NCI-H345 treated with DMSO at 0.1 percent for 48 hours (cell line): ENCODE results near the gene TARM1.
A peak's percentile ranks its signal among the peaks of the same experiment; 100 is the strongest.

Experiments
- DNase-seq: peaks from one replicate; lab custom pipeline; 2025; ENCODE audit not compliant: unreplicated experiment; lab: John Stamatoyannopoulos, UW

TARM1 gene

GRCh38 chr19:54081032-54081431 lies at the start of gene TARM1:
TSS of gene TARM1 (minus strand) at chr19:54081365. CDS start at chr19:54081340, 25 bp downstream.
- no peak for DNase-seq

GRCh38 chr19:54129617-54129996 lies 48.4 kb upstream of the TARM1 start:
- no peak for DNase-seq

- DNase-seq = no peak
Measured at GRCh38 chr19:54128796-54129616, 47.8 kb upstream of the TARM1 start.

GRCh38 chr19:54128441-54128725 lies 47.2 kb upstream of the TARM1 start:
- no peak for DNase-seq

- DNase-seq = no peak
Measured at GRCh38 chr19:54127688-54128440, 46.7 kb upstream of the TARM1 start.

- DNase-seq = no peak
Measured at GRCh38 chr19:54125713-54126112, 44.5 kb upstream of the TARM1 start.

GRCh38 chr19:54124393-54124792 lies 43.2 kb upstream of the TARM1 start:
- DNase-seq = no peak

- DNase-seq = no peak
Measured at GRCh38 chr19:54123682-54124081, 42.5 kb upstream of the TARM1 start.

DNA sequence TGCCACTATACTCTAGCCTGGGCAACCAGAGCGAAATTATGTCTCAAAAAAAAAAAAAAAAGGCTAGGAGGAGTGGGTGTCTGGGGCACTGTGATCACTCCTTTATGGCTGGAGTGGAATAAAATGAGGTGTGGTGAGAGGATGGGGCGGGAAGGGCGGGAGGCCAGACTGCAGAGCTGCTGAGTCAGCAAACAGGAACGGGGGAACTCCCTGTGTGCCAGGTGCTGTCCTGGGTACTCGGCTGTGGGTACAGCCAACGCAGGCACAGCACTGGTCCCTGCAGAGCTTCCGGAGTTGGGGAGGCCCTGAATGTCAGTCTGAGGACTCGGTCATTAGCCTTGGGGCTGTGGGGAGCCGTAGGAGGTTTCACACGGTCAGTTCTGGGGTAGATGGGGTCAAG lies 40.1 kb upstream of the TARM1 start:
- DNase-seq = no peak

DNA sequence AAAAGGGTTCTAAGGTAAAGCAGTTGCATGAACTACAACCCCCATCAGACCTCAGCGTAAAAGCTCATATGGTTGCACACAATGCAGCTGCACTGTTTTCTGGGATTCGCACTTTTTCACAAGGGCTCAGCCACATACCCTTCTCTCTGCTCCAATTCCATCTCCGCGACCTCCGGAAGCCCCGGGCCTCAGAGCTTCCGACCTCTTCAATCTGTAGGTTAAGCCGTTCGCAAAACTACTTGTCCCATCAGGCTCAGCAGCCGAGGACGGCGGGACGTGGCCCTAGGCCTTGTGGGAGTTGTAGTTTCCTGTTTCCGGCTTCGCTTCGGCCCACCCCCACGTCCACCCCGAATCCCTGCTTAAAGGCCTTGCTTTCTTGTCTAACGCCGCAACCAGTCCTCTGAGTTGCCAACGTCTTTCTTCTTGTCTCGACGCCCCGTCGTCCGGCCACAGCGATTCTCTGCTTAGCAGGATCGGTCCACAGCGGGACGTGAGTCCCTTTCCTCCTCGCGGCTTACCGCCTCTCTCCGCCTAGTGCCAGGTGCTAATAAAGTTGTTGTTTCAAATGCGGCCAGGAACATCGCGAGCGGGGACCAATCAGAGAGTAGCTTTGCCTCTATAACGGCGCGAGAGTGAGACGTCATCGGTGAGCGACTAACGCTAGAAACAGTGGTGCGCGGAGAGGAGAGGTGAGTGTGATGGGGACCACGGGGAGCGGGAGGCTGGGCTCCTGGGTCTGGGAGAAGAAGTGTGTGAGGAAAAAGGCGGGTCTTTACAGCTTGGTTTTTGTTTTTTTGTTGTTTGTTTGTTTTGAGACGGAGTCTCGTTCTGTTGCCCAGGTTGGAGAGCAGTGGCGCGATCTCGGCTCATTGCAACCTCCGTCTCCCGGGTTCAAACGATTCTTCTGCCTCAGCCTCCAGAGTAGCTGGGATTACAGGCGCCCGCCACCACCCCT lies 34.2 kb upstream of the TARM1 start, which contains the start of the genes PRPF31 and TFPT:
Gene PRPF31 (plus strand): TSS at position 646 of the 955 bp plus-strand sequence. CDS start 2,525 bp downstream, outside the sequence.
Gene TFPT (minus strand): TSS at position 549 of the 955 bp plus-strand sequence. CDS start 388 bp downstream, at position 161.
- DNase-seq = peak; percentile 86

DNA sequence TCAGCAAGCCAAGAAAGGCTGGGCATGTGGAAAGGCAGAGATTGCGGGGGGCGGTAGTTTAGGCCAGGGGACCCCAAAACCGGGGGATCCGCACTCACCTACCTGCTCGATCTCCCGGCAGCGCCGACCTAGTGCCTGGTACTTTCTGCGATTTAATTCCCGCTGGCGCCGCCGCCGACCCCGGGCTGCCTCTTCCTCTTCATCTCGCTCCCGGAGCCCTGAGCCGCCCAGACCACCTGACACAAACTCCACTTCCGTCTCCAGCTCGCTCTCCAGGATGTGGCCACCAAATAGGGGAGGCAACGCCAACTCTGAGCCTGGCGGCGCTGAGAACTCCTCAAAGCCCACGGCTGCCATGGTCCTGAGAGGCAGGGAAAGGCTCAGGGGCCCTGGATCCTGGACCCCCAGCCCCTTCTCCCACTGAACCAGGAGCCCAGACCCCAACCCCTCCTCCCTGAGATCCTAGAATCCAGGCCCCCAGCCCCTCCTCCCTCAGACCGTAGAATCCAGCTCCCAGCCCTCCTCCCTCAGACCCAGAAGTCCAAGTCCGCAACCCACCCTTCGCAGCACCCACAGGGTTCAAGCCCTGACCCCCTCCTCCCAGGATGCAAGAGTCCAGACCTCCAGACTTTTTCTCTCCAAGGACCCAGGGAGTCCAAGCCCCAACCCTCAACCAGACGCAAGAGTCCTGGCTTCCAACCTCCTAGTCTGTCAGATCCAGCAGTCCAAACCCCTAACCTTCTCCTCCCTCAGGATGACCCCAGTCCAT lies 33.4 kb upstream of the TARM1 start:
- no peak for DNase-seq

GRCh38 chr19:54109651-54110050 lies 28.5 kb upstream of the TARM1 start:
- no peak for DNase-seq

GRCh38 chr19:54108496-54108895 lies 27.3 kb upstream of the TARM1 start:
- no peak for DNase-seq

- DNase-seq = no peak
Measured at GRCh38 chr19:54107876-54108490, 26.8 kb upstream of the TARM1 start.

- no peak for DNase-seq
Measured at GRCh38 chr19:54106716-54107115, 25.6 kb upstream of the TARM1 start.

GRCh38 chr19:54105796-54106195 lies 24.6 kb upstream of the TARM1 start:
- DNase-seq = no peak

DNA sequence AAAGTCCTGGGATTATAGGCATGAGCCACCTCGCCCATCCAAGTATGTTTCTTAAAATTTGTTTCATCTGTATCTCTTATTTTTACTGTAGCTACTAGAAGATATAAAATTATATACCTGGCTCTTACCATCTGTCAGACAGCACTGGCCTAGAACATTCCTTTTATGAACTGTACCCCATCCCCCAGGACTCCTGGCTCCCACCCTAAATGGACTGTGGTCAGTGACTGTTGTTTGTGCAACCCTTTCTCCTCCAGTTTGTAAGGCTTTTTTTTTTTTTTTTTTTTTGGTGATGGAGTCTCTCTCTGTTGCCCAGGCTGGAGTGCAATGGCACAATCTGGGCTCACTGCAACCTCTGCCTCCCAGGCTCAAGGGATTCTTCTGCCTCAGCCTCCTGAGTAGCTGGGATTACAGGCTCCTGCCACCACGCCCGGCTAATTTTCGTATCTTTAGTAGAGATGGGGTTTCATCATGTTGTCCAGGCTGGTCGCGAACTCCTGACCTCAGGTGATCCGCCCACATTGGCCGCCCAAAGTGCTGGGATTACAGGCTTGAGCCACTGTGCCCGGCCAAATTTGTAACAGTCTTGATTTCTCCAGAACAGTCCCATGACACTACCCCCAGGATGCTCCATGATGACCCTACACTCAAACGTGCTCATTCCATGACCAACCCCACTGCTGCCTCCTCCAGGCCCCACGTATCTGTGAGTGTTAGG lies 24.0 kb upstream of the TARM1 start:
- DNase-seq = no peak

DNA sequence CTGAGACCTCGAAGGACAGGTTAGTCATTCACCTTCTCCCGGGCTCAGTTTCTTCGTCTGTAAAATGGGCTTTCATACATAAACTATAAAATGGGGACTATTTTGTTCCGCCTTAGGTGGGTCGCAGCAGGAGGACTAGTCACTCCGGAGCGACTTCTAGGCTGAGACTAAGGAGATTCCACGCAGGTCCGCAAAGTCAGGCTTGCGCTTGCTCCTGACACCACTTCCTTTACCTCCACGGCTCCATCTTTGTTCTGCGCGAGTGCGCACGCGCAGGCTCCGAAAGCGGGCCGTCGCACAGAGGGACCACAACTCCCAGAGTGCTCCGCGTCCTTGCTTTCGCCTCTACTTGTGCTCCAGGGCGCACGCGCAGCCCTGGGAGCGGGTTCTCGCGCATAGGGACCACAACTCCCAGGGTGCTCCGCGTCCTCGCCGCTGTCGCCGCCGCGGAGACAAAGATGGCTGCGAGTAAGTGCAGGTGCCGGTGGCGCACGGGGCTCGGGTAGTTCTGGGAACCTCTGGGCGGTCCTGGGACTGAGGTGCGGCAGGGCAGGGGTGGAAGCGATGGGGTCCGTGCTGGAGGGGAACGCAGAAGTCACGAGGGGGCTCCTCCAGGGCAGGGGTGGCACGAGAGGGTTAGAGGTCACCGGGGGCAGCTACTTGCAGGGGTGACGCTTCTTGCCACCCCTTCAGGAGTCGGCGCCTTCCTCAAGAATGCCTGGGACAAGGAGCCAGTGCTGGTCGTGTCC lies 21.4 kb upstream of the TARM1 start, which contains the start of gene NDUFA3:
Gene NDUFA3 (plus strand): TSS at position 435 of the 749 bp plus-strand sequence. CDS start 24 bp downstream, at position 459.
- peak; percentile 81 for DNase-seq
